ENCODE measurements around the gene DCAF8. TPM values are rescaled to one million over a fixed set of nuclear protein-coding genes. Genes with fewer than 3 reads are reported as not detected.
A peak's percentile ranks its signal among the peaks of the same experiment; 100 is the strongest.

Gene DCAF8
- total RNA-seq, 1 donor from 2014 or later, result 69.4 TPM

GRCh38 chr1:160219062-160219929 is 43.1 kb downstream of the DCAF8 start:
- TF ChIP-seq, protein P1, sequence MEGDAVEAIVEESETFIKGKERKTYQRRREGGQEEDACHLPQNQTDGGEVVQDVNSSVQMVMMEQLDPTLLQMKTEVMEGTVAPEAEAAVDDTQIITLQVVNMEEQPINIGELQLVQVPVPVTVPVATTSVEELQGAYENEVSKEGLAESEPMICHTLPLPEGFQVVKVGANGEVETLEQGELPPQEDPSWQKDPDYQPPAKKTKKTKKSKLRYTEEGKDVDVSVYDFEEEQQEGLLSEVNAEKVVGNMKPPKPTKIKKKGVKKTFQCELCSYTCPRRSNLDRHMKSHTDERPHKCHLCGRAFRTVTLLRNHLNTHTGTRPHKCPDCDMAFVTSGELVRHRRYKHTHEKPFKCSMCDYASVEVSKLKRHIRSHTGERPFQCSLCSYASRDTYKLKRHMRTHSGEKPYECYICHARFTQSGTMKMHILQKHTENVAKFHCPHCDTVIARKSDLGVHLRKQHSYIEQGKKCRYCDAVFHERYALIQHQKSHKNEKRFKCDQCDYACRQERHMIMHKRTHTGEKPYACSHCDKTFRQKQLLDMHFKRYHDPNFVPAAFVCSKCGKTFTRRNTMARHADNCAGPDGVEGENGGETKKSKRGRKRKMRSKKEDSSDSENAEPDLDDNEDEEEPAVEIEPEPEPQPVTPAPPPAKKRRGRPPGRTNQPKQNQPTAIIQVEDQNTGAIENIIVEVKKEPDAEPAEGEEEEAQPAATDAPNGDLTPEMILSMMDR (IDR thresholded peaks at IDR 0.05; ENCODE audit: insufficient read depth, low read length, poor library complexity, severe bottlenecking), result peak; percentile 61
- no peak overlapping the region for H3K4me3 ChIP-seq (ENCODE audit: low read depth, low read length)
- DNase-seq (ENCODE audit: low read depth), result peak; percentile 23
- H3K27me3 ChIP-seq (ENCODE audit: control insufficient read depth, insufficient read depth, low read length), result no peaks in the 10 kb centered on the region
- H3K36me3 ChIP-seq (ENCODE audit: control insufficient read depth, insufficient read depth, low read length), result peaks cover 1% of the 10 kb centered on the region

- DNase-seq (ENCODE audit: low read depth), result no peak
- peaks cover 5% of the 10 kb centered on the region for H3K36me3 ChIP-seq (ENCODE audit: control insufficient read depth, insufficient read depth, low read length)
Measured at GRCh38 chr1:160217481-160218051, 44.8 kb downstream of the DCAF8 start.

DNA sequence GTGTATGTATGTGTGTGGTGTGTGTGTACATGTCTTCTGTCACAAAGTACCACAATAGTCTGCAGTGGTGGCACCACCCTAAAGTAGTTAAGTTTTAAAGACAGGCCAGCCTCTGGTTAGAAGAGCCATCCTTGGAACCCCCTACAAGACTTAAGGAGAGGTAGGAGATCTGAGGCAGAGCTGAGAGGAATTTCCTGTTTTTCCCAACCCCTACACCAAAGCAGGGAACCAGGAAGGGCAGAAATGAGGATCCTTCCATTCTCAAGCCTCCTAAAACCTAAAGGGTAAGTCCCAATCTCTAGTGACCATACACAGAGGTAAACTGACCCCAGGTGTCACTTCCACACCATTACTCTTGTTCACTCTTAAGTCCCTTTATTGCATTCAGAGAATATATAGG is 46.0 kb downstream of the DCAF8 start:
- Histone ChIP-seq H3K36me3 (ENCODE audit: control insufficient read depth, insufficient read depth, low read length) (peaks cover 6% of the 10 kb centered on the region), H3K27me3 (ENCODE audit: control insufficient read depth, insufficient read depth, low read length) (no peaks in the 10 kb centered on the region), H3K4me3 (ENCODE audit: low read depth, low read length) (no peak overlapping the region)
- TF ChIP-seq, protein P1 (IDR thresholded peaks at IDR 0.05; ENCODE audit: insufficient read depth, low read length, poor library complexity, severe bottlenecking), result no peak
- DNase-seq (ENCODE audit: low read depth), result no peak

More at GRCh38 chr1:160217481-160218051, 44.8 kb downstream of the DCAF8 start:
- Histone ChIP-seq H3K4me3 (ENCODE audit: low read depth, low read length) (no peak overlapping the region), H3K27me3 (ENCODE audit: control insufficient read depth, insufficient read depth, low read length) (no peaks in the 10 kb centered on the region)
- TF ChIP-seq, protein P1 (IDR thresholded peaks at IDR 0.05; ENCODE audit: insufficient read depth, low read length, poor library complexity, severe bottlenecking), result no peak

DNA sequence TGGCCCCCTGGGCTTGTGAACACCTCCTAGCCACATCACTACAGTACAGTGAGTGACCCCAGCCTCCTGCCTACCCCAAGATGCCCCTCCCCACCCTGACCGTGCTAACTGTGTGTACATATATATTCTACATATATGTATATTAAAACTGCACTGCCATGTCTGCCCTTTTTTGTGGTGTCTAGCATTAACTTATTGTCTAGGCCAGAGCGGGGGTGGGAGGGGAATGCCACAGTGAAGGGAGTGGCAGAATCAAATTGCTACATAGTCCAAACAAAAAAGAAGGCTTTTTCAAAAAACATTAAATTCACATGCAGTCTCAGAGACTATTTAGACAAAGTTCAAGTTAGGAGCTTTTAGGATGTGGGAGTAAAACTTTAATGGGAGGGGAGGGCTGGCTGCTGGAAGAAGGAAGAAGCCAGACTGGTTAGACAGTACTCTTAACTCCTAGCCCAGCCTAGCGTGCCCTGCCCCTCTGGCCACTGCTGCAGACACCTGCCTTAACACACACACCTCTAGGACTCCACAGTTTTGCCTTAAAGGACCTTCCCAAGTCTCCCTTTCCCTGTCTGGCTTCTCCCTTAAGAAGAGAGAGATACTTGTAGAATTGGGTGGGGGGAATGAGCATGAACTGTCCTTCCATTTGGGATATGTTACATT is 47.7 kb downstream of the DCAF8 start:
- TF ChIP-seq, protein P1 (IDR thresholded peaks at IDR 0.05; ENCODE audit: insufficient read depth, low read length, poor library complexity, severe bottlenecking), result no peak
- Histone ChIP-seq H3K4me3 (ENCODE audit: low read depth, low read length) (no peak overlapping the region), H3K27me3 (ENCODE audit: control insufficient read depth, insufficient read depth, low read length) (no peaks in the 10 kb centered on the region), H3K36me3 (ENCODE audit: control insufficient read depth, insufficient read depth, low read length) (peaks cover 6% of the 10 kb centered on the region)
- DNase-seq (ENCODE audit: low read depth), result no peak

DNA sequence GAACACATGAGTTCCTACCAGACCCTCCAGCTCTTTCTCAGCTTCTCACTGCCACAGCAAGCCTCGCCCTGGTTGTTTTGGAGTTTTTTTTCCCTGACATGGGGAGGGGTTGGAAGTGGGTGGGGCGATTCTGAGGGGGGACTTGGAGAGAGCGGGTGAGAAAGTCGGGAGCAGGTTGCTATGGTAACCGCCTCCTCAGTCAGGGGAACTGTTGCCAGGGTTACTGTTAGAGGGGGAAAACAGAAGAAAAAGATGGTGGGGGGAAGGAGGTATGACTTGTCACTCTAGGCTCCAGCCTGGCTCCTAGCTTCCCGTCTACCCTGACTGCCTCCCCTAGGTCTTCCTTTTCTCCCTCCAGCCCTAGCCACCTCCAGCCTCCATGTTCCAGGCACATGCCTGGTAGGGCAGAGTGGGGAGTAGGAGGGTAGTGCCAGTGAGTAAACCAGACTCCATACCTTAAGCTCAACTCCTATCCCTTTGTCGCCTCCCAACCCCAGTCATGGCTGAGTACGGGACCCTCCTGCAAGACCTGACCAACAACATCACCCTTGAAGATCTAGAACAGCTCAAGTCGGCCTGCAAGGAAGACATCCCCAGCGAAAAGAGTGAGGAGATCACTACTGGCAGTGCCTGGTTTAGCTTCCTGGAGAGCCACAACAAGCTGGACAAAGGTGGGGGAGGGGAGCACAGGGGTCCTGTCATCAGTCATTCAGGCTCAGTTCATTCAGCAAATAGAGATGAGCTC is 51.1 kb downstream of the DCAF8 start:
- H3K36me3 ChIP-seq (ENCODE audit: control insufficient read depth, insufficient read depth, low read length), result peaks cover 9% of the 10 kb centered on the region

More for the DNA sequence above, 51.1 kb downstream of the DCAF8 start:
- no peak overlapping the region for H3K4me3 ChIP-seq (ENCODE audit: low read depth, low read length)
- H3K27me3 ChIP-seq (ENCODE audit: control insufficient read depth, insufficient read depth, low read length), result no peaks in the 10 kb centered on the region
- no peak for DNase-seq (ENCODE audit: low read depth)
- TF ChIP-seq, protein P1 (IDR thresholded peaks at IDR 0.05; ENCODE audit: insufficient read depth, low read length, poor library complexity, severe bottlenecking), result no peak

Data from kidney epithelial cell (primary cell).